NB4 (cell line): ENCODE results near the gene SLC12A6.

Experiments used
- CTCF ChIP-seq: IDR thresholded peaks from one replicate; pipeline ENCODE4 v1.5.1; 2012; ENCODE audit warnings: low read depth, low read length
- POLR2A ChIP-seq: IDR thresholded peaks from 2 replicates; pipeline ENCODE4 v1.6.1; 2011; ENCODE audit warnings: mild to moderate bottlenecking; ENCODE audit not compliant: insufficient read length; ENCODE audit errors: extremely low read depth

- TF ChIP-seq CTCF (no peak), POLR2A (no peak)
Measured at GRCh38 chr15:34373951-34374350, 36.4 kb upstream of the SLC12A6 start.
